ENCODE measurements around the gene GLI3.

The GLI3 gene

GRCh38 chr7:42227936-42228591 lies 8.9 kb downstream of the GLI3 start:
- Histone ChIP-seq H3K9me3 (ENCODE audit: severe bottlenecking) (no peaks in the 10 kb centered on the region), H3K4me3 (ENCODE audit: severe bottlenecking) (no peak overlapping the region), H3K27me3 (ENCODE audit: insufficient read depth, poor library complexity, severe bottlenecking) (no peaks in the 10 kb centered on the region), H3K36me3 (ENCODE audit: low read depth) (0 out of 2 replicates have a peak, but pooled peaks cover 7% of the 10 kb centered on the region), H3K27ac (ENCODE audit: poor library complexity, severe bottlenecking) (no peak overlapping the region), H3K4me1 (ENCODE audit: insufficient read depth, poor library complexity, severe bottlenecking) (peaks cover 25% of the 10 kb centered on the region)
- ATAC-seq (ENCODE audit: low read depth) (no peak), DNase-seq (ENCODE audit: low spot score) (no peak)
- no peak for TF ChIP-seq CTCF (IDR thresholded peaks at IDR 0.05; ENCODE audit: poor library complexity, severe bottlenecking)

DNA sequence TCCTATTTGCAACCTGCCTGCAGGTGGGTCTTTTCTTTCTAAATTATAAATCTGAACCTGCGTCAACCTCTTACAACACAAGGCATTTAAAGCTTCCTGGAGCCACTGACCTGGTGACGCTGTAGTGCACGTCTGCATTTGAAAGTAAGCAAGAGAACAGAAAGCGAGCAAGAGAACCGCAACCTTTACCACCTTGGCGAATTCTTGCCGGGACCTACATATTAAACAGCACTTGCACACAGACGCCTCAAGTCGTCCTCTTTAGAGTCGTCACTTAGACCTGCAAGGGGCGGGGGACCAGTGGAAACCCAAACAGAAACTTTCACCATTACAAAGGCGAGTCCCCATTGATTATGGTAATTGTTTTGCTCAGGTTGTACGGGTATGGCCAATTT lies 9.5 kb downstream of the GLI3 start:
- ATAC-seq (ENCODE audit: low read depth) (no peak), DNase-seq (ENCODE audit: low spot score) (no peak)
- TF ChIP-seq CTCF (IDR thresholded peaks at IDR 0.05; ENCODE audit: poor library complexity, severe bottlenecking), result no peak
- no peak overlapping the region for H3K4me3 ChIP-seq (ENCODE audit: severe bottlenecking)
- H3K9me3 ChIP-seq (ENCODE audit: severe bottlenecking), result no peaks in the 10 kb centered on the region
- no peaks in the 10 kb centered on the region for H3K27me3 ChIP-seq (ENCODE audit: insufficient read depth, poor library complexity, severe bottlenecking)
- peaks cover 20% of the 10 kb centered on the region for H3K4me1 ChIP-seq (ENCODE audit: insufficient read depth, poor library complexity, severe bottlenecking)
- H3K36me3 ChIP-seq (ENCODE audit: low read depth), result peaks cover 9% of the 10 kb centered on the region; the same call in 1 of the 2 replicates
- H3K27ac ChIP-seq (ENCODE audit: poor library complexity, severe bottlenecking), result no peak overlapping the region

GRCh38 chr7:42227021-42227420 lies 10.0 kb downstream of the GLI3 start:
- TF ChIP-seq CTCF (IDR thresholded peaks at IDR 0.05; ENCODE audit: poor library complexity, severe bottlenecking), result no peak
- Histone ChIP-seq H3K27ac (ENCODE audit: poor library complexity, severe bottlenecking) (no peak overlapping the region), H3K4me1 (ENCODE audit: insufficient read depth, poor library complexity, severe bottlenecking) (peaks cover 17% of the 10 kb centered on the region)

DNA sequence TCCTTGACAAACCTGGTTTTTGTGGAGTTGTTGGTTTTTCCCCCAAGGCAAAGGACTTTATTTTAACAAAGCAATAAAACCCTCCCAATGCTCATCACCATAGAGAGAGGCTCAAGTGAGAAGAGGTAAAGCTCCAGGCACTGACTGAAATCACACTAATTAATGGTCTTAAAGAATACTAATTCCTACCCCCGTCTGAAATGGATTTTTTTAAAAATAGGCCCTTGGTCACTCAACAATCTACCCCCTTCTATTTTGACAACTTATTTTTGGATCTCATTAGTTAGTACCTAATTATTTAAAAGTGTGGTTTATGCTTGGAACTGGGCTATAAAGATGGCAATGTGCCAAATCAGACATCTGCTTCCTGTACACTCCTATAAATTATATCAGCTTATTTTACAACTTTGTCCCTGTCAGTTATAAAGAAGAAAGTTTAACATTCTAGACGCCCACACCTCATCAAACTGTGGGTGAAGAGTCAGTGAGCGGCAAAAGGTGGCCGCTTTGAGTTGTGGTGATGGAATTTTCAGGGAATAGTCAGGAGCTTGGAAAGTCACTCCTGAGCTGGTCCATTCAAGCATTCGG lies 10.6 kb downstream of the GLI3 start:
- DNase-seq (ENCODE audit: low spot score) (no peak), ATAC-seq (ENCODE audit: low read depth) (no peak)
- H3K27ac ChIP-seq (ENCODE audit: poor library complexity, severe bottlenecking), result no peak overlapping the region
- H3K4me1 ChIP-seq (ENCODE audit: insufficient read depth, poor library complexity, severe bottlenecking), result peaks cover 16% of the 10 kb centered on the region
- TF ChIP-seq CTCF (IDR thresholded peaks at IDR 0.05; ENCODE audit: poor library complexity, severe bottlenecking), result no peak
- peaks cover 20% of the 10 kb centered on the region for H3K36me3 ChIP-seq (ENCODE audit: low read depth)
- H3K4me3 ChIP-seq (ENCODE audit: severe bottlenecking), result no peak overlapping the region
- no peaks in the 10 kb centered on the region for H3K27me3 ChIP-seq (ENCODE audit: insufficient read depth, poor library complexity, severe bottlenecking)
- no peaks in the 10 kb centered on the region for H3K9me3 ChIP-seq (ENCODE audit: severe bottlenecking)

More at GRCh38 chr7:42227021-42227420, 10.0 kb downstream of the GLI3 start:
- H3K4me3 ChIP-seq (ENCODE audit: severe bottlenecking), result no peak overlapping the region
- ATAC-seq (ENCODE audit: low read depth), result no peak
- H3K9me3 ChIP-seq (ENCODE audit: severe bottlenecking), result no peaks in the 10 kb centered on the region
- peaks cover 14% of the 10 kb centered on the region for H3K36me3 ChIP-seq (ENCODE audit: low read depth)
- no peak for DNase-seq (ENCODE audit: low spot score)
- no peaks in the 10 kb centered on the region for H3K27me3 ChIP-seq (ENCODE audit: insufficient read depth, poor library complexity, severe bottlenecking)

Measured in RWPE2 (cell line).